Astrocyte (in vitro differentiated cells and primary cell): Measurements from ENCODE around the gene CYTH4. TPM values are rescaled to one million over a fixed set of nuclear protein-coding genes. Genes with fewer than 3 reads are reported as not detected.
"Not testable (repeated sequence)": the region's sequence is repeated elsewhere in the genome, so short reads cannot be mapped to it uniquely, and the experiment has no call there.

Source experiments
- DNase-seq: peaks from one replicate; pipeline ENCODE4 v3.0.0-alpha.2; 2010; ENCODE audit warnings: low read depth
- FAIRE-seq: peaks from 2 replicates; lab custom pipeline; 2011; peaks lifted over from hg19 to GRCh38; lab: Jason Lieb, UNC
- H2AFZ ChIP-seq: 2 replicates; pipeline ENCODE4 v1.6.0; 2012; ENCODE audit warnings: low read depth, low read length, inconsistent platforms
- H3K27ac ChIP-seq: 2 replicates; pipeline ENCODE4 v1.5.1; 2011; ENCODE audit warnings: low read depth, low read length, inconsistent platforms
- H3K27me3 ChIP-seq: 2 replicates; pipeline ENCODE4 v1.6.0; 2011; ENCODE audit warnings: low read length, inconsistent platforms; ENCODE audit not compliant: insufficient read depth
- H3K36me3 ChIP-seq: 2 replicates; pipeline ENCODE4 v1.5.1; 2011; ENCODE audit warnings: low read length, inconsistent platforms; ENCODE audit not compliant: insufficient read depth
- H3K4me1 ChIP-seq: 2 replicates; pipeline ENCODE4 v1.5.1; 2011; ENCODE audit warnings: low read length, inconsistent platforms; ENCODE audit not compliant: insufficient read depth
- H3K4me2 ChIP-seq: 2 replicates; pipeline ENCODE4 v1.6.0; 2012; ENCODE audit warnings: low read length, inconsistent platforms
- H3K4me3 ChIP-seq: 2 replicates; pipeline ENCODE4 v1.5.1; 2011; ENCODE audit warnings: low read depth, mild to moderate bottlenecking, low read length, inconsistent platforms; ENCODE audit not compliant: insufficient read depth
- H3K79me2 ChIP-seq: 2 replicates; pipeline ENCODE4 v1.6.0; 2012; ENCODE audit warnings: mild to moderate bottlenecking, low read length, inconsistent platforms; ENCODE audit not compliant: insufficient read depth
- H3K9ac ChIP-seq: 2 replicates; pipeline ENCODE4 v1.6.0; 2012; ENCODE audit warnings: mild to moderate bottlenecking, low read length, inconsistent platforms
- H3K9me3 ChIP-seq: 2 replicates; pipeline ENCODE4 v1.5.1; 2012; ENCODE audit warnings: low read depth, mild to moderate bottlenecking, low read length, inconsistent platforms; ENCODE audit not compliant: insufficient read depth
- H4K20me1 ChIP-seq: 2 replicates; pipeline ENCODE4 v1.6.0; 2012; ENCODE audit warnings: low read length, inconsistent platforms; ENCODE audit not compliant: insufficient read depth
- H3K27ac Mint-ChIP-seq: one replicate; pipeline ENCODE4 v1.8.0; 2021; ENCODE audit warnings: mild to moderate bottlenecking, mixed read lengths; ENCODE audit not compliant: unreplicated experiment
- H3K27me3 Mint-ChIP-seq: one replicate; pipeline ENCODE4 v1.8.0; 2021; ENCODE audit warnings: low read depth, mixed read lengths; ENCODE audit not compliant: unreplicated experiment
- H3K36me3 Mint-ChIP-seq: one replicate; pipeline ENCODE4 v1.8.0; 2021; ENCODE audit warnings: low read depth, mixed read lengths; ENCODE audit not compliant: unreplicated experiment
- H3K4me1 Mint-ChIP-seq: one replicate; pipeline ENCODE4 v1.8.0; 2021; ENCODE audit warnings: low read depth, mixed read lengths; ENCODE audit not compliant: unreplicated experiment
- H3K4me3 Mint-ChIP-seq: one replicate; pipeline ENCODE4 v1.8.0; 2021; ENCODE audit warnings: mild to moderate bottlenecking, moderate library complexity, mixed read lengths; ENCODE audit not compliant: unreplicated experiment
- H3K9me3 Mint-ChIP-seq: one replicate; pipeline ENCODE4 v1.8.0; 2021; ENCODE audit warnings: mild to moderate bottlenecking, mixed read lengths; ENCODE audit not compliant: unreplicated experiment
- EZH2 ChIP-seq: IDR thresholded peaks from 2 replicates; pipeline ENCODE4 v1.6.1; 2012; ENCODE audit warnings: mild to moderate bottlenecking, low read length, inconsistent platforms; ENCODE audit not compliant: insufficient read depth
- total RNA-seq: library from RNA; stranded (reverse); gene quantifications from 2 replicates; pipeline ENCODE4 v1.2.1, GENCODE V29; 2021
- TF ChIP-seq, protein P1 (sequence below): IDR thresholded peaks from 2 replicates; pipeline ENCODE4 v1.5.1; 2011; ENCODE audit warnings: low read depth, mild to moderate bottlenecking, inconsistent platforms, low read length, moderate library complexity; ENCODE audit not compliant: insufficient read depth

The CYTH4 gene
- total RNA-seq, 1 donor from 2014 or later: not detected

DNA sequence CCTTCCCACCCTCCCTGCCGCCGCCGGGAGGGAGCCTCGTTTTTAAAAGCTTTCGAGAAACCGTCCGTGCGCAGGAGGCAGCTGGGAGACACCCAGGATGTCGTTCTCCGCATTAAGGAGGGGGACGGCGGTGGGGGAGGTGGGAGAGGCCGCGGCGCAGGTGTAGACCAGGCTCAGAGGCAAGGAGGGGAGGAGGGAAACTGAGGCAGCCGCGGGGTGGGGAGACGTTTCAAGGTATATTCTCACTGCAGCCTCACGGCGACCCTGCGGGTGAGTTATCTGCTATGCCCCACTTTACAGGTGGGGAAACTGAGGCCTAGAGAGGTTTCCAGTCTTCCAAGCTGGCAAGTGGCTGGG is 42.7 kb downstream of the CYTH4 start:
- TF ChIP-seq, protein P1, sequence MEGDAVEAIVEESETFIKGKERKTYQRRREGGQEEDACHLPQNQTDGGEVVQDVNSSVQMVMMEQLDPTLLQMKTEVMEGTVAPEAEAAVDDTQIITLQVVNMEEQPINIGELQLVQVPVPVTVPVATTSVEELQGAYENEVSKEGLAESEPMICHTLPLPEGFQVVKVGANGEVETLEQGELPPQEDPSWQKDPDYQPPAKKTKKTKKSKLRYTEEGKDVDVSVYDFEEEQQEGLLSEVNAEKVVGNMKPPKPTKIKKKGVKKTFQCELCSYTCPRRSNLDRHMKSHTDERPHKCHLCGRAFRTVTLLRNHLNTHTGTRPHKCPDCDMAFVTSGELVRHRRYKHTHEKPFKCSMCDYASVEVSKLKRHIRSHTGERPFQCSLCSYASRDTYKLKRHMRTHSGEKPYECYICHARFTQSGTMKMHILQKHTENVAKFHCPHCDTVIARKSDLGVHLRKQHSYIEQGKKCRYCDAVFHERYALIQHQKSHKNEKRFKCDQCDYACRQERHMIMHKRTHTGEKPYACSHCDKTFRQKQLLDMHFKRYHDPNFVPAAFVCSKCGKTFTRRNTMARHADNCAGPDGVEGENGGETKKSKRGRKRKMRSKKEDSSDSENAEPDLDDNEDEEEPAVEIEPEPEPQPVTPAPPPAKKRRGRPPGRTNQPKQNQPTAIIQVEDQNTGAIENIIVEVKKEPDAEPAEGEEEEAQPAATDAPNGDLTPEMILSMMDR: no peak
- no peak for TF ChIP-seq EZH2
- Histone ChIP-seq H3K79me2 (no peaks in the 10 kb centered on the region), H3K27ac (no peak overlapping the region), H3K4me1 (peaks cover 16% of the 10 kb centered on the region), H4K20me1 (no peaks in the 10 kb centered on the region), H3K4me2 (peak overlapping the region; percentile 70), H2AFZ (no peak overlapping the region), H3K36me3 (no peaks in the 10 kb centered on the region), H3K9me3 (no peaks in the 10 kb centered on the region), H3K27me3 (peaks cover 13% of the 10 kb centered on the region), H3K9ac (no peak overlapping the region), H3K4me3 (no peak overlapping the region)
- Mint-ChIP-seq H3K9me3 (no peaks in the 10 kb centered on the region), H3K4me3 (no peak overlapping the region), H3K27ac (no peak overlapping the region), H3K27me3 (peaks cover 79% of the 10 kb centered on the region), H3K36me3 (peaks cover 2% of the 10 kb centered on the region), H3K4me1 (no peaks in the 10 kb centered on the region)
- FAIRE-seq (no peak), DNase-seq (no peak)

DNA sequence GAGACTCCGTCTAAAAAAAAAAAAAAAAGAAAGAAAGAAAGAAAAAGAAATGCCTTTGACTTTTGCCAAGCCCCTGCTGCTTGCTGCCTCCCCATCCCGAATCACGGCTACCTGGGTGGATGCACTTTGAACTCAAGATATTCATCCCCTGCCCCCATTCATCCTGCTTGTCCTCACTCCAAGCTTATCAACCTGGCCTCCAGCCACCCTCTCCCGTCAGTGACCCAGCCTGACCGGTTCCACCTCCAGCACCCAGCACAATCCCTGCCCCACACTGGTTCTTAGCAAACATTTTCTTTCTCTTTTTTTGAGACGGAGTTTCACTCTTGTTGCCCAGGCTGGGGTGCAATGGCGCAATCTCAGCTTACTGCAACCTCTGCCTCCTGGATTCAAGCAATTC is 44.4 kb downstream of the CYTH4 start:
- peaks cover 33% of the 10 kb centered on the region for H3K4me1 ChIP-seq
- H3K27ac Mint-ChIP-seq: no peak overlapping the region
- no peak overlapping the region for H3K4me3 ChIP-seq
- no peak overlapping the region for H3K9ac ChIP-seq
- H3K4me2 ChIP-seq: no peak overlapping the region
- H3K4me3 Mint-ChIP-seq: no peak overlapping the region
- no peaks in the 10 kb centered on the region for H3K36me3 ChIP-seq
- H4K20me1 ChIP-seq: no peaks in the 10 kb centered on the region
- no peak for TF ChIP-seq EZH2
- TF ChIP-seq, protein P1: no peak
- no peak for DNase-seq
- H3K36me3 Mint-ChIP-seq: peaks cover 2% of the 10 kb centered on the region
- H3K27me3 Mint-ChIP-seq: peaks cover 70% of the 10 kb centered on the region
- H3K4me1 Mint-ChIP-seq: peaks cover 3% of the 10 kb centered on the region
- no peaks in the 10 kb centered on the region for H3K9me3 Mint-ChIP-seq
- no peak overlapping the region for H2AFZ ChIP-seq
- peaks cover 13% of the 10 kb centered on the region for H3K27me3 ChIP-seq
- H3K79me2 ChIP-seq: no peaks in the 10 kb centered on the region
- H3K9me3 ChIP-seq: no peaks in the 10 kb centered on the region
- FAIRE-seq: no peak
- H3K27ac ChIP-seq: no peak overlapping the region

DNA sequence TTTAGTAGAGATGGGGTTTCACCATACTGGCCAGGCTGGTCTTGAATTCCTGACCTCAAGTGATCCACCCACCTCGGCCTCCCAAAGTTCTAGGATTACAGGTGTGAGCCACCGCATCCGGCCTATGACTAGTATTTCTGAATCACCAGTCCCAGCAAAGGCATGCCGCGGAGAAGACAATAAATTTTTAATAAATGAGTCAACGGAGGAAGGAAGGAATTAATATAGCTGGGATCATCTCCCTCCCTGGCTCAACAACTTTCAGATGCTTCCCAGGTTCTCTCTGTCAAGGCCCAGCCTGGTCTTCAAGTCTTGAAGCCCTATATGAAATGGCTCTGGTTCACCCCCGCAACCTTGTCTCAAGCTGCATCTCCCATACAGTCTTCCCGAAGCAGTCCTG is 45.7 kb downstream of the CYTH4 start:
- TF ChIP-seq, protein P1: no peak
- no peak for TF ChIP-seq EZH2
- Histone ChIP-seq H3K4me1 (peaks cover 36% of the 10 kb centered on the region), H3K27me3 (peaks cover 13% of the 10 kb centered on the region), H2AFZ (no peak overlapping the region), H3K9ac (no peak overlapping the region), H3K79me2 (no peaks in the 10 kb centered on the region), H3K36me3 (no peaks in the 10 kb centered on the region), H3K9me3 (no peaks in the 10 kb centered on the region), H3K4me2 (peak overlapping the region; percentile 53), H4K20me1 (no peaks in the 10 kb centered on the region), H3K27ac (peak overlapping the region; percentile 24), H3K4me3 (no peak overlapping the region)
- peaks cover 3% of the 10 kb centered on the region for H3K4me1 Mint-ChIP-seq
- H3K4me3 Mint-ChIP-seq: no peak overlapping the region
- no peaks in the 10 kb centered on the region for H3K9me3 Mint-ChIP-seq
- peaks cover 2% of the 10 kb centered on the region for H3K36me3 Mint-ChIP-seq
- FAIRE-seq (no peak), DNase-seq (peak; percentile 88)
- no peak overlapping the region for H3K27ac Mint-ChIP-seq
- peaks cover 64% of the 10 kb centered on the region for H3K27me3 Mint-ChIP-seq

DNA sequence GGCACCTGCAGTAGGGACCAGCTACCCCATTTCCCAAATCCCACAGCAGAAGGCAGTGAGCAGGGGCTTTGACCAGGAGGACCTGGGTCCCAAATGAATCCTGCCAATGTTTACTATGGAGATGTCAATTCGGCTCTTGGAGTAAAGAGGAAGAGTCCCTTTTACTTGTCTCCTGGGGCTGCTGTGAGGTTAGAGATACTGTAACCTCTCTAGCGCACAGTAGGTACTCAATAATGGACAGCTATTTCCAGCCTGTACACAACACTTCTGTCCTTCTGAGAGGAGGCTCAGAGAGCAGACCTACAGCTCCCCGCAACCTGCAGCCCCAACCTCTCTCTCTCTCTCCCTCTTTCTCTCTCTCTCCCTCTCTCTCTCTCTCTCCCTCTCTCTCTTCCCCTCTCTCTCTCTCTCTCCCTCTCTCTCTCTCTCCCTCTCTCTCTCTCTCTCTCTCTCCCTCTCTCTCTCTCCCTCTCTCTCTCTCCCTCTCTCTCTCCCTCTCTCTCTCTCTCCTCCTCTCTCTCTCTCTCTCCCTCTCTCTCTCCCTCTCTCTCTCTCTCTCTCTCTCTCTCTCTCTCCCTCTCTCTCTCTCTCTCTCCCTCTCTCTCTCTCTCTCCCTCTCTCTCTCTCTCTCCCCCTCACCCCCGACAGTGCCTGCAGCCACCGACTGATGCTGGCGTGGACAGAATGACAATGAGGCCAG is 46.4 kb downstream of the CYTH4 start:
- H3K36me3 ChIP-seq, FAIRE-seq, H3K9me3 ChIP-seq, H4K20me1 ChIP-seq, H3K79me2 ChIP-seq, H3K4me3 ChIP-seq, H3K36me3 Mint-ChIP-seq, DNase-seq, H3K4me3 Mint-ChIP-seq, H3K9me3 Mint-ChIP-seq, H3K27ac Mint-ChIP-seq, H3K4me1 Mint-ChIP-seq: not testable (repeated sequence)
- H3K27ac ChIP-seq: peak overlapping the region; percentile 24
- peaks cover 36% of the 10 kb centered on the region for H3K4me1 ChIP-seq
- peaks cover 61% of the 10 kb centered on the region for H3K27me3 Mint-ChIP-seq
- peaks cover 15% of the 10 kb centered on the region for H3K27me3 ChIP-seq
- H2AFZ ChIP-seq: peak overlapping the region; percentile 36
- H3K4me2 ChIP-seq: peak overlapping the region; percentile 53
- H3K9ac ChIP-seq: peak overlapping the region; percentile 29
